ENCODE results near the gene WDR7. TPM values are rescaled to one million over a fixed set of nuclear protein-coding genes. Genes with fewer than 3 reads are reported as not detected.

The WDR7 gene
- total and polyA plus RNA-seq, 2 of the 4 experiments (the other 2 are of a cell fraction): 3.7 to 23.3 TPM

DNA sequence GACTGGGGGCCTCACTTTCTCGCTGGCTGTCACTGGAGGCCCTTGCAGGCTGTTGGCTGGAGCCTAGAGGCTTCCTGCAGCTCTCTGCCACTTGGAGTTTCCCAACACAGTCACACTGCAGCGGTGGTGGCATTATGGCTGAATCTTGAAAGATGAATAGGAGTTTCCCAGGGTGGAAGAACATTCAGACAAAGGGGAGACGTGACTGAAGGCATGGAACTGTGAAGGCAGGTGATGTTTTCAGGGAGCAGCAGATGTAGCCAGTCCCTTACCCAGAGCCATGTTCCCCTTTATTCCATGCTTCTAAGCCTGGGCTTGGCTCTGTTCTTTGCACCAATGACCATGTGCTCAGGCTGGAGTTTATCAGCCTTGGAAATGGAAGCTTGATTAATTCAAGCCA, 389.0 kb downstream of the WDR7 start:
- no peak overlapping the region for H2BK5ac ChIP-seq (ENCODE audit: low read depth, low read length, poor library complexity, severe bottlenecking)
- WGBS, 2 experiments (ENCODE audit: extremely low coverage in 2 of 2, insufficient read length in 1 of 2): no CpG with 5 or more reads among the region's 3 CpGs
- H2BK20ac ChIP-seq (ENCODE audit: low read depth, low read length): no peak overlapping the region
- dilution Hi-C loops (cut with HindIII; ENCODE audit: low sequenced_read_pairs, unreplicated experiment): no loop called here
- no peak for ATAC-seq (ENCODE audit: low read depth)
- in situ Hi-C loops (cut with MboI; ENCODE audit: low sequenced_read_pairs): no loop called here
- H3K9me3 ChIP-seq (ENCODE audit: control insufficient read depth, insufficient read depth, low read length): no peaks in the 10 kb centered on the region
- no peaks in the 10 kb centered on the region for H4K20me1 ChIP-seq (ENCODE audit: insufficient read depth, low read length)
- no peak overlapping the region for H3K4me3 ChIP-seq (ENCODE audit: insufficient read depth, low read depth, low read length)
- H3K27me3 ChIP-seq (ENCODE audit: control insufficient read depth, insufficient read depth, low read length): no peaks in the 10 kb centered on the region; the same call in 1 of the 2 replicates
- H2BK15ac ChIP-seq (ENCODE audit: low read depth, low read length): no peak overlapping the region
- H3K9me1 ChIP-seq (ENCODE audit: insufficient read depth, low read length): no peaks in the 10 kb centered on the region
- H3K9ac ChIP-seq (ENCODE audit: low read depth, low read length): no peak overlapping the region
- H4K5ac ChIP-seq (ENCODE audit: low read depth, low read length): no peak overlapping the region
- TF ChIP-seq RCOR1 (IDR thresholded peaks at IDR 0.05; ENCODE audit: insufficient replicate concordance, low read length) (no peak), FOS (IDR thresholded peaks at IDR 0.05; ENCODE audit: low read depth, low read length) (no peak), SMC3 (IDR thresholded peaks at IDR 0.05; ENCODE audit: low read depth, low read length) (no peak), BHLHE40 (IDR thresholded peaks at IDR 0.05; ENCODE audit: low read depth, low read length) (no peak), MAZ (IDR thresholded peaks at IDR 0.05; ENCODE audit: borderline replicate concordance, low read depth, low read length) (no peak), MXI1 (IDR thresholded peaks at IDR 0.05; ENCODE audit: borderline replicate concordance, low read depth, low read length) (no peak), CHD1 (IDR thresholded peaks at IDR 0.05; ENCODE audit: low read depth, low read length) (no peak), NFE2L2 (IDR thresholded peaks at IDR 0.05; ENCODE audit: low read depth, low read length) (no peak), MAFK (IDR thresholded peaks at IDR 0.05; ENCODE audit: low read depth, low read length) (no peak), RAD21 (IDR thresholded peaks at IDR 0.05; ENCODE audit: low read length) (no peak), CEBPB (IDR thresholded peaks at IDR 0.05; ENCODE audit: low read depth, low read length) (no peak), POLR2A (IDR thresholded peaks at IDR 0.05; ENCODE audit: low read depth, low read length) (no peak), RFX5 (IDR thresholded peaks at IDR 0.05; ENCODE audit: low read depth, low read length) (no peak)
- TF ChIP-seq, protein P1, sequence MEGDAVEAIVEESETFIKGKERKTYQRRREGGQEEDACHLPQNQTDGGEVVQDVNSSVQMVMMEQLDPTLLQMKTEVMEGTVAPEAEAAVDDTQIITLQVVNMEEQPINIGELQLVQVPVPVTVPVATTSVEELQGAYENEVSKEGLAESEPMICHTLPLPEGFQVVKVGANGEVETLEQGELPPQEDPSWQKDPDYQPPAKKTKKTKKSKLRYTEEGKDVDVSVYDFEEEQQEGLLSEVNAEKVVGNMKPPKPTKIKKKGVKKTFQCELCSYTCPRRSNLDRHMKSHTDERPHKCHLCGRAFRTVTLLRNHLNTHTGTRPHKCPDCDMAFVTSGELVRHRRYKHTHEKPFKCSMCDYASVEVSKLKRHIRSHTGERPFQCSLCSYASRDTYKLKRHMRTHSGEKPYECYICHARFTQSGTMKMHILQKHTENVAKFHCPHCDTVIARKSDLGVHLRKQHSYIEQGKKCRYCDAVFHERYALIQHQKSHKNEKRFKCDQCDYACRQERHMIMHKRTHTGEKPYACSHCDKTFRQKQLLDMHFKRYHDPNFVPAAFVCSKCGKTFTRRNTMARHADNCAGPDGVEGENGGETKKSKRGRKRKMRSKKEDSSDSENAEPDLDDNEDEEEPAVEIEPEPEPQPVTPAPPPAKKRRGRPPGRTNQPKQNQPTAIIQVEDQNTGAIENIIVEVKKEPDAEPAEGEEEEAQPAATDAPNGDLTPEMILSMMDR (conservative IDR thresholded peaks at IDR 0.05; ENCODE audit: low read depth, low read length): no peak
- TF ChIP-seq, protein P2, sequence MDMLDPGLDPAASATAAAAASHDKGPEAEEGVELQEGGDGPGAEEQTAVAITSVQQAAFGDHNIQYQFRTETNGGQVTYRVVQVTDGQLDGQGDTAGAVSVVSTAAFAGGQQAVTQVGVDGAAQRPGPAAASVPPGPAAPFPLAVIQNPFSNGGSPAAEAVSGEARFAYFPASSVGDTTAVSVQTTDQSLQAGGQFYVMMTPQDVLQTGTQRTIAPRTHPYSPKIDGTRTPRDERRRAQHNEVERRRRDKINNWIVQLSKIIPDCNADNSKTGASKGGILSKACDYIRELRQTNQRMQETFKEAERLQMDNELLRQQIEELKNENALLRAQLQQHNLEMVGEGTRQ (IDR thresholded peaks at IDR 0.05; ENCODE audit: low read depth, low read length): no peak
- TF ChIP-seq, protein P3, sequence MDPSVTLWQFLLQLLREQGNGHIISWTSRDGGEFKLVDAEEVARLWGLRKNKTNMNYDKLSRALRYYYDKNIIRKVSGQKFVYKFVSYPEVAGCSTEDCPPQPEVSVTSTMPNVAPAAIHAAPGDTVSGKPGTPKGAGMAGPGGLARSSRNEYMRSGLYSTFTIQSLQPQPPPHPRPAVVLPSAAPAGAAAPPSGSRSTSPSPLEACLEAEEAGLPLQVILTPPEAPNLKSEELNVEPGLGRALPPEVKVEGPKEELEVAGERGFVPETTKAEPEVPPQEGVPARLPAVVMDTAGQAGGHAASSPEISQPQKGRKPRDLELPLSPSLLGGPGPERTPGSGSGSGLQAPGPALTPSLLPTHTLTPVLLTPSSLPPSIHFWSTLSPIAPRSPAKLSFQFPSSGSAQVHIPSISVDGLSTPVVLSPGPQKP (IDR thresholded peaks at IDR 0.05; ENCODE audit: borderline replicate concordance, low read depth, low read length): no peak
- H2AFZ ChIP-seq (replicated peaks; ENCODE audit: low read length, poor library complexity): no peak overlapping the region
- no peaks in the 10 kb centered on the region for H3K36me3 ChIP-seq (ENCODE audit: control insufficient read depth, insufficient read depth, low read length)
- no TSS peak for BruUV-seq (replicated peaks)
- H2BK120ac ChIP-seq (ENCODE audit: low read depth, low read length): no peak overlapping the region
- no peak overlapping the region for H3K23ac ChIP-seq (ENCODE audit: low read depth, low read length)
- H3K27ac ChIP-seq (ENCODE audit: insufficient read depth, low read length): no peak overlapping the region
- ChIA-PET POLR2A (ENCODE audit: unreplicated experiment) (no interaction called here), CTCF (no interaction called here)
- no peak overlapping the region for H3K4ac ChIP-seq (ENCODE audit: low read depth, low read length)
- no peak overlapping the region for H4K8ac ChIP-seq (ENCODE audit: low read depth in 2 of 2, low read length in 2 of 2)
- H4K91ac ChIP-seq (ENCODE audit: insufficient read depth, low read depth, low read length): no peak overlapping the region
- H3K79me1 ChIP-seq (ENCODE audit: low read depth in 1 of 2, low read length in 2 of 2): no peaks in the 10 kb centered on the region
- H3K18ac ChIP-seq (ENCODE audit: low read depth, low read length): no peak overlapping the region
- H2AK5ac ChIP-seq (ENCODE audit: low read depth, low read length): no peak overlapping the region
- no peak overlapping the region for H3K4me2 ChIP-seq (ENCODE audit: low read depth, low read length)
- no peak overlapping the region for H3K56ac ChIP-seq (ENCODE audit: extremely low read depth, insufficient read depth, low read length)
- H3K14ac ChIP-seq (replicated peaks; ENCODE audit: low read depth, low read length): no peak overlapping the region
- no peak for DNase-seq
- intact Hi-C loops (cut with micrococcal nuclease): no loop called here
- no peak overlapping the region for H2AK9ac ChIP-seq (replicated peaks; ENCODE audit: low read depth, low read length, poor library complexity)
- no peaks in the 10 kb centered on the region for H3K4me1 ChIP-seq (ENCODE audit: control insufficient read depth, insufficient read depth, low read length)
